Right forelimb (tissue), 1 donor: ENCODE measurements around the gene PRAME.

Experiments used
- DNase-seq: peaks from one replicate; pipeline ENCODE4 v3.0.0-alpha.2; 2018

PRAME gene

DNA sequence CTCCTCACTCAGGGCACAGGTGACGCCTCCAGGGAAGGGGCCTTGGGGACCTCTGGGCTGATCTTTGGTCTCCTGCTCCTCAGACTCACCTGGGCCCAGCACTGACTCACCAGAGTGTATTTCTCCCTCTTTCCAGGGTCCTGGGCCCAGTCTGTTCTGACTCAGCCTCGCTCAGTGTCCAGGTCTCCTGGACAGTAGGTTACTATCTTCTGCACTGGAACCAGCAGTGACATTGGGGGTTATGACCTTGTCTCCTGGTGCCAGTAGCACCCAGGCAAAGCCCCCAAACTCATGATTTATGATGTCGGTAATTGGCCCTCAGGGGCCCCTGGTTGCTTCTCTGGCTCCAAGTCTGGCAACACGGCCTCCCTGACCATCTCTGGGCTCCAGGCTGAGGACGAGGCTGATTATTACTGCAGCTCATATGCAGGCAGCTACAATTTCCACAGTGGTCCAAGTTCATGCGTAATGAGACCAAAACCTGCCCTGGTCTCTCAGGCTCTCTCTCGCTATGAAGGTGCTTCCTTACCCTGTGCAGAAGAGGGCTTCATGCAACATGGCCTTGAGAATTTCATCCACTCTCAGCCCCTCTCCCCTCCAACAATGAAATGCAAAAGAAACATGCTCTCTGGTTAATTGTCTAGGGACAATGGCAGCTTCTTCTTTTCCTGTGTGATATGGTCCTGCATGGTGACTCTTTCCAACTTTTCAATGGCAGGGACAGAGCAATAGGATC is 21.0 kb upstream of the PRAME start:
- no peak for DNase-seq

DNA sequence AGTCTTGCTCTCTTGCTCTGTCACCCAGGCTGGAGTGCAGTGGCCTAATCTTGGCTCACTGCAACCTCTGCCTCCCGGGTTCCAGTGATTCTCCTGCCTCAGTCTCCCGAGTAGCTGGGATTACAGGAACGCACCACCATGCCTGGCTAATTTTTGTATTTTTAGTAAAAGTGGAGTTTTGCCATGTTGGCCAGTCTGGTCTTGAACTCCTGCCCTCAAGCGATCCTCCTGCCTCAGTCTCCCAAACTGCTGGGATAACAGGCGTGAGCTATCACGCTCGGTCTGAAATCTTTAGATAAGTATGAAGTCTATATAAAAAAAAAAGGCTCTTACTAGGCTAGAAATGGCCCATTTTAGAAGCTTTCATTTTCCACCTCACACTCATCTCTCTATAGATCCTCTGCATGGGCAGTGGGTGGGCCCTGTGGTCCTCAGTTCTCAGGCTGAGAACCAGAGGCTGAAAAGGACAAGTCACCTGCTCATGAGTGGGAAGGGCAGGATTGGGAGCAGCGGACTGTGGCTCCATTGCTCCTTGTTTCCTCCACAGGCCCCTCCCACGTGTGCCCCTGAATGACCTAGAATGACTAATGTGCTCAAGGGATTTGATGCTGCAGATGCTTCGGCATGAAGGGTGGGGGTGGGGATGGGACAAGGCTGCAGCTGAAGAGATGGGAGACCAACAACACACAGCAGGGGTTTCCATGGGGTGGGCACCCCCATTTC is 19.8 kb upstream of the PRAME start:
- no peak for DNase-seq

DNA sequence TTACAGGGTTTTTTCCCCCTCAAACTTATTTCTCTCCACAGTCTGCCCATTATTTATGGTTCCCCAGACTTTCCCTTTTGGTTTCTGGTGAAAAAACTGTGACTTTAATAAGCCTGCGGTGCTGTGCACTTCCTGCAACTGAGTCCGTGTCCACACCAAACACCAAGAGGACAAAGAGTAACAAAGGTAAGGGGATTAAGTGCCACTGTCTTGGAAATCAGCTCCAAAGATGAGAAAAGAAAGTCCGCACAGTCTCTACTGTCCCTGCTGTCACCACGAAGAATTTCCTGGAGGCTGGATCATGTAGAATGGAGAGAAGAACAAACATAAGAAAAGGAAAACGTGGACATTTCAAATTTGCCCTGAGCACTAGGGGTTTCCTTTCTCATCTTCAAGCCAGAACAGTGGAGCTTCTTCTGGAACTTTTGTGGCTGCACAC is 17.9 kb upstream of the PRAME start:
- no peak for DNase-seq

DNA sequence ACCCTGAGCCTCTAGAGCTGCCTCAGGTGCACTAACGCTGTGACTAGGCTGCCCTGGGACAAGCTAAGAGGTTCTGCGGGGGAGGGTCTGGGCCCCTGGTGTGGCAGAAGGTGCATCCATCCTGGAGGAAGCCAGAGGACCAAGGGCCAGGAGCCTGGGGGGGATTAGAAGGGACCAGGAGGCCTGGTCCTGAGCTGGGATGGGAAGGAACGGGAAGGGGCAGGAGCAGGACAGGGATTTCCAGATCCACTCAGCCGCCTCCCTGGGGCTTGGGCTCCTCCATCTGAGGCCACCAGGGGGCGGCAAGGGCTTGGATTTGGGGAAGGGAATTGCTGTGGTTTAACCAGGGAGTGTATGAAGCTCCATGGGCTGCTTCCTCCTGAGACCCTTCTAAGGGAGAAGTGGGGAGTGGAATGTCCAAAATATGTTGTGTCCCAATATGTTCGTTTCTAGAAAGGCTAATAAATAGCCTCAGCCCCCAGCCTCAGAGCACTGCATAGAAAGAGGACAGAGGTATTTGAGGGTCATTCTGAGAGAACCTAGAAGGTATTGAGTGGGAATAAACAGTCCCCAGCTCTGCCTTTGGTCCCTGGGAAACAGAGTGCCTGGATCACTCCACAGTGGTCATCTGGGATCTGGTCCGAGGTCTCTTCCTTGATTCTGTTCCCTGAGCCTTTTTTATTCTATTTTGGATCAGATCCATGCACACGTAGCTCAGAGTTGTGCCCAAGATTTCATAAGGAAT is 17.4 kb upstream of the PRAME start:
- DNase-seq: peak; percentile 50

DNA sequence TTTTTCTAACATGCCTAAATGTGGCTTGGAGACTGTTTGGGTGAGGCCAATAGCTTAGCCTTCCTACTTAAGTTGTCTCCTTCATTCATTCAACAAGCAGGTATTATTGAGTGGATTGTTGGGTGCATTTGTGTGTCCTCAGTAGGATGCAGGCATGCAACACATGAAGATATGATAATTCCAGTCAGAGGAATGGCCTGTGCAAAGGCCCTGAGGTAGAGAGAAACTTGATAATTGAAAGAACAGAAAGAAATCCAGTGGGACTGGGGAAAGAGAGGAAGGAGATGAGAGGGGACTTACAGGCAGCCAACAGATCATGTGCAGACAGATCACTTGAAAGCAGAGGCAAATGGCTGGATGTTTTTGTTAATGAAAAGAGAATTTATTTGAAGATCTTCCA is 15.3 kb upstream of the PRAME start:
- no peak for DNase-seq

DNA sequence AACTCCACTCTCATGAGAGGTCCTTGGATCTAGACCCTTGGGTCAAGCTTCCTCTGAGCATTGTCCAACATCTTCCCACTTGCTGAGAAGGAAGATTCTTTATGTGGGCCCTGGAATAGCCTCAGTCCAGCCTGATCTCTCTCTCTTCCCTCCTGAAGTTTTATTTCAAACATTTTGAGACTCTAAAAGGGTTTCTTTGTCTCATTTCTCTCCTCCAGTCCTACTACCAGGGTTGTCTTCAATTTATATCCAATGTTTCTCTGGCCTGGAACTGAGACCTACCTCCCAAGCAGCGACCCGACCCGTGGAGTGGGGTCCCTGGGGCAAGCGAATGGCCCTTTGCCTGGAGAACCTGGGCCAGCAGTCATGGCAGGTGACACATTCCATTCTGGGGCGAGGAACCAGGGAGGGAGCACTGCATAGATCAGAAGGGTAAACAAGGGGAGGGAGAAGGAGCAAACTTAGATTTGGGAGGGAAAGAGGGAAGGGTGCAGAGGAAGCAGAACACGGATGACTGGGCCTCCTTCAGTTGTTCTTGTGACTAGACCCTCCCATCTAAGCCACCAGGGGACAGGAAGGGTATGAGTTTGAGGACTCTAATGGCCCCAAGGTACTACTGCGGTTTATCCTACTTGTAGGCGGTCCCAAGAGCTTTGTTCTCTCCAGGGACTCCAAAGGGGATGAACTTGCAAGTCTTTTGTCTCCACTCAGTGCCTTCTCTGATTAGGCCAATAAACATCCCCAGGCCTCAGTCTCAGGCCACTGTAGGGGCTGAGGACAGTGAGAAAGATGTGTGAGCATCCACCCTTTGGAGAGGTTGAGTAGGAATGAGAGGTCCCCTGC is 14.2 kb upstream of the PRAME start:
- DNase-seq: no peak

DNA sequence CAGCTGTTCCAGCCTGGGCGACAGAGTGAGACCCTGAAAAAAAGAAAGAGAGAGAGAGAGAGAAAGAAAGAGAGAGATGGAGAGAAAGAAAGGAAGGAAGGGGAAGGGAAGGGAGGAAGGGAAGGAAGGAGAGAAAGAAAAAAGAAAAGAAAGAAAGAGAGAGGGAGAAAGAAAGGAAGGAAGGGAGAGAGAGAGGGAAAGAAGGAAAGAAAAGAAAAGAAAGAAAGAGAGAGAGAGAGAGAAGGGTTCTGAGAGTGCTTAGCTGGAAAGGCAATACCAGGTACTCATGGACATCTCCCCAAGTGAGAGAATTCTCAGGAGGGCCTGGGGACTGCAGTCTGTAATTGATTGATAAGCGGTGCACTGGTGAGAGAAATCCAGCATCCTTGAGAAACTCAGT is 12.8 kb upstream of the PRAME start:
- DNase-seq: no peak

DNA sequence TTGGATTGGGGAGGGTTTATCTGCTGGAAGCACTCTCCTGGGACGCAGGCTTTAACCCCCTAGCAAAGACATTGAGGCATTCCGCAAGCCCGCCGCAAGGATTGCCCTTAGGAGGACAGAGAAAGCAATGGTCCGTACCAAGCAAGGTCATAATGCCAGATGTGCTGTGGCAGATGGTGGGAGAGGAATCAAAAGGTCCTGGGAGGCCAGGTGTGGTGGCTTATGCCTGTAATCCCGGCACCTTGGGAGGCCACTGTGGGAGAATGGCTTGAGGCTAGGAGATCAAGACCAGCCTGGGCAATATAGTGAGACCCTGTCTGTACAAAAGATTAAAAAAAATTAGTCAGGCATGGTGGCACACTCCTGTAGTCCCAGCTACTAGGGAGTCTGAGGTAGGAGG is 12.4 kb upstream of the PRAME start:
- no peak for DNase-seq

DNA sequence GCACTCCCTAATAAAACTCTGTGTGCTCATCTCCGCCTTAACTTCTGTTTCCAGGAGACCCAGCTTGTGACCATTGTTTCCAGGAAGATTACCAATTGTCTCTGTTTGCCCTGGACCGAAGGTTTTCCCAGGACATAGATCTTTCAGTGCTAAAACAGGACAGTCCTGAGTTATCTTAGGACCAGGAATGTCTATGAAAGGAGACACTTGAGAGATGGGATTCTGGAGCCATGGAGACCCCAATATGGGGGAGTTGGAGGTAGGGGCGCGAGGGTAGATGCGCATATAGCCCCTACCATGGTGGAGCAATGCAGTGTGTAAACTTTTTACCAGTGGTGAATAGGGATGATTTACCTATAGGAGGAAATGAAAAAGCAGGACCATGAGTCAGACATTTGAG is 10.2 kb upstream of the PRAME start:
- no peak for DNase-seq

DNA sequence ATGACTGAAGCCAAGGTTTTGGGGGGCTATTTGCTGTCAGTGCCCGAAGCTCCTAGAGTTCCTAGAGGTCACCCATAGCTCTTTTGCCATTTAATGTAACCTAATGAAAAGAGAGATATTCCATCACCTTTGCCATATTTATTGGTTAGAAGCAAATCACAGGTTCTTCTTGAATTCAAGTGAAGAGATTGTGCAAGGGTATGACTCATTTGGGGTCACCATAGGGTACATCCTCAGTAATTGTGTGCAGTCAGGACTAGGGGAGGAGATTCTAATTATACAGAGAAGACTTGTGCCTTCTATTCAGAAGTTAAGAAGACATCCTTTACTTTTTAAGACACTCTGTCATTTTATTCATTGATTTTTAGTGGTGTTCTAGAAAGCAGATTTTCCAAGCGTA is 6.9 kb upstream of the PRAME start:
- no peak for DNase-seq

DNA sequence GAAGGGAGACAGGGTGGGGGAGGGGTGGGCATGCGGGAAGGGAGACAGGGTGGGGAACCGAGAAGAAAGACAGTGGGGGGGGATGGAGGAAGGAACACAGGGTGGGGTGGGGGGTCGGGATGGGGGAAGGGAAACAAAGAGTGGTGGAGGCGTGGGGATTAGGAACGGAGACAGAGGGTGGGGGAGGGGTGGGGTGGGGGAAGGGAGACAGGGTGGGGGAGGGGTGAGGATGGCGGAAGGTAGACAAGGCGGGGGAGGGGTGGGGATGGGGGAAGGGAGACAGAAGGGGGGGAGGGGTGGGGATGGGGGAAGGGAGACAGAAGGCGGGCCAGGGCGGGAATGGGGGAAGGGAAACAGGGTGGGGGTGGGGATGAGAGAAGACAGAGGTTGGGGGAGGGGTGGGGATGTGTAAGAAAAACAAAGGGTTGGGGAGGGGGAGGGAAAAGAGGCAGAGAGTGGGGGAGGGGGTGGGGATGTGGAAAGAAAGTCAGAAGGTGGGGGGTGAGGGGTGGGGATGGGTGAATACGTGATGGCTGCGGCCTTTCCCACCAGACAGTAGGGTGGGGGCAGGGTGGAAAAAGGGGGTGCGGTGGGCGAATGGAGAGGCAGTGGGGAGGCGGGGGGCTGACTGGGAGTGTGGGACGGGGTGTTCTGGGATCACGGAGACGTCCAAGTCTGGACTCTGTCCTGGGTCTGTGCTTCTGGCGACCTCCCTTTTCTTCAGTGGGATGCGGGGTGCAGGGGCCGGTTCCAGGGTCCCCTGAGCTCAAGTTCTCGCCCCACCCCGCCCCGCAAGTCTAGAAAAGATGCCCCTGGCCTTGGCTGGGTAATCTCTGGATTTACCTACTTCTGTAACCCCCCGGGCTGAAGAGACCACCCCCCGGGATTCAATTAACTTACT is 744 bp downstream of the PRAME start:
- DNase-seq: no peak

DNA sequence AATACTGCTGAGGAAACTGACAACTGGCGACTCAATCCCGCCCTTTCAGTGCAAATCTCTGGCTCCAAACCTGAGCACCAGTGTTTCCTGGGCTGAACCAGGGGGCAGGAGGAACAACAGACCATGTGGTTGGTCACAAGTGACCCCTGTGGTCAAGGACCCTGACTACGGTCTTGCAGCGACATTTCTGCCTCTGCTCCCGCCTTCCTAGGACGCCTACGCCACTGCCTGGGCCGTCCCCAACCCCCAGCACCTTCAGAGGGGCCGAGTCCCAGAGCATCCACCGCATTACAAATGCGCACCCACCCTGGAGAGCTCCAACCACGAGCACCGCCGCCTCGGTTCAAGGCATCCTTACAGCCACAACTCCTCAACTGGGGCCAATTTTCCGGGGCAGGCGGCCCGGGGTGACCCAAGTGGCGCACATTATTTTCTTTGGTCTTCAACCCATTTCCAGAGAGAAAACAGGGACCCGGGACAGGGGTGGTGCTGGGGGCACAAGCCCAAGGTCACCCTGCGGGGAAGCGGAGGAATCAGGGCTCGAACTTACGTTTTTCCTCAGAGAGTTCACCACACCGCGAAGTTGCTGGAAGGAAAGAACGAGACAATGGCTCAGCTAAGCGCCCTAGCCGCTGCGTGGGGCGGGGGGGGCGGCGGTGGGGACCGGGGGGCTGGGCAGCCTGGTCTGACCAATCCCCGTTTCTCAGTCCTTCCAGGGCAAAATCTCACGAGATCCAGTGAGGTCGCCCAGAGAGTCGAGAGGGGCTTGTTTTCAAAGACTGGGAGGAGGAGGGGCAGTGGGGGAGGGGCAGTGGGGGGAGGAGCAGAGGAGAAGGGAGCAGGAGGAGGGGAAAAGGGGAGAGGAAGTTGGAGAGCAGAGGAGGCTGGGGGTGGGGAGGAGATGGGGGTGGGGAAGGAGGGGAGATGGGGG is 1.8 kb downstream of the PRAME start:
- DNase-seq: no peak

DNA sequence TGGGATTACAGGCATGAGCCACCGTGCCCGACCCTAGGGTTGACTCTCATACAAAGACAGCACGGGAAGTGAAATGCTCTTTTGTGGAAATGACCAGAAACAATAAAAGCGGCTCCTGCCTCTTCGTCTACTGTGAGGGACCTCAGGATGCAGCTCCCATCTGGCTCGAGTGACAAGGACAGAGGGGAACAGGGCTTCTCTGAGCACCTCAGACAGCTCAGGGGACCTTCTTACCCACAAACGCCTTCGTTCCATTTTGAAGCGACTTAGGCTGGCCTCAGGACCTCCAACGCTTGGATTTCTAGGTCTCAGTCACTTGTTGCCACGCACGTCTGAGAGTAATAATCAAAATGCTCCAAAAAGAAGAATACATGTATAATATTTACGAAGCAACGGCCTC is 2.5 kb downstream of the PRAME start:
- DNase-seq: no peak

DNA sequence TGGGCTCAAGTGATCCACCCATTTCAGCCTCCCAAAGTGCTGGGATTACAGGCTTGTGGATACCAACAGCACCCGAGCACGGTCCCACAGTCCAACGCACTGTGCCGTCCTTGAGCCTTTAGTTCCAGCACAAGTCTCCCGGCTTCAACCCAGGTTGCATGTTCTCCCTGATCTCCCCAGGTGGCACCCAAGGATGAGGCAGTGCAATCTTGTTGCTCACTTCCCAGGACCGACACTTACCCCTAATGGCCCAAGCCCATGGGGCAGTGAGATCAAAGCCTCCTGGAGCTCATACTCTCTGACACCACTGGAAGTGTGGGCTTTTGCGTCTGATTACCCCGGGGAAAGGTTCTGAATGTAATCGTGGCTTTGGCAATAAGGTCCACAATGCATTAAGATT is 3.5 kb downstream of the PRAME start:
- no peak for DNase-seq

DNA sequence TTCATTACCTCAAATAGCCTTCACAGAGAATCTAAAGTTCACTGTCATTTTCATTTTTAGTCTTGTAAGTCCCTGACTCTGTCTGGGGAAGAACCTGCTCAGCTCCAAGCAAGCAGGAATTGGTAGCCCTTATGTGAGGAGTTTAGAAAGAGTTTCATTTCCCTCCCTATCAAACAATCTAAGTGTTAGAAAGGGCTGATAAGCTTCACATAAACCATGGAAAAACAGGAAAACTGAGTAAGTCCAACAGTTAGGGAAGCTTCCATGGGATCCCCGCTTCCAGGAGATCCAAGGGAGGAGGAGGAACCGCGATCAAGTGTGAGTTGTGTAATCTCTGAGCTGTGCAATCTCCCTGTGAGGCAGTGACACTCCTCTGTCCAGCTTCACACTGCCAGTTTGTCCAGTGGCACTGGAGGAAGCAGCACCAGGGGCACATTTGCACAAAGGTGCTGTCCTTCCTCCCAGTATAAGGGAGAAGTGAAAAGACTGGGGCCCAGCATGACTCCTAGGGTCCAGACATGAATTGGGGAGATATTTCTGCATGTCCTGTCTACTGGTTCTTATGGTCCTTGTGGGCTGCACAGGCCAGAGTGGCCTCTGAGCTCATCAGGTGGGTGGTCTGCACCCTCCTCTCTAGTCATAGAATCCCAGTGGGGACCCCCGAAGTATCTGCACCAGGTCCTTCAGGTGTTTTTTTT is 4.3 kb downstream of the PRAME start:
- no peak for DNase-seq

DNA sequence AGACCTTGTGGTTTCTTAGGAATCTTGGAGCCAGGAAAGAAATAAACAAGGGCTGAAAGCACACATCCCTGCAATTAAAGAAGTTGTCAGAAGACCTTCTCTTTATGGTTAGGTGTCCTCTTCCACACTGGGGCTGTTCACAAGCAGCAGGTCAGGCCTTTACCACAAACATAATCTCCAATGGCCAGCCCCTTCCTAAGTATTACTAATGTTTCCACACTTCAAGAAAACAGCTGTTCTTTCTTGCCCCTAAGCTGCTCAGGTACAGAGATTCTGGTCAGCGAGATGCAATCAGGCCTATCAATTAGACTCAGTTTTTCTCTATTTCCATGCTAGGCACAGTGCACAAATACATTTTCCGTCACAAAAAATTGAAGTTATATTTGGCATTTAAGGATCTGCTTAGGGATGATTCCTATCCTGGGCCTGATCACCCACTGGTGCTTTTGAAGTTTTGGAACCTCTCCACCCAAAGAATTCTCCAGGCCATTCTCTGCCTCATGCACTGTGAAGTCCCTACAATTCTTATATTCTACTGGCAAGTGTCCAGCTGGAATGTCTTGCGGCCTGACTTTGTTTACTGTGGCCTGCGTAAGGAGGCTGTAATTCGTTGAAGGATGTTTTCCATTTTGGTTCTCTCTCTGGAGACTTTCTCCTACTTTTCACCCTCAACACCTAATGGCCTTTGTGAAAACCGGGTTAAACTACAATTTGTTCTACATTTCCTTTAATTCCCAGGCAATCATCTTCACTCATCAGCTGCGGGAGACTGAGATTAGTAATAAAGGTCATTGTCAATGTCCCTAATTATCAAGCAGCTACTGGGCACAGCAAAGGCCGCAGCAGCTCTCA is 5.1 kb downstream of the PRAME start:
- no peak for DNase-seq

DNA sequence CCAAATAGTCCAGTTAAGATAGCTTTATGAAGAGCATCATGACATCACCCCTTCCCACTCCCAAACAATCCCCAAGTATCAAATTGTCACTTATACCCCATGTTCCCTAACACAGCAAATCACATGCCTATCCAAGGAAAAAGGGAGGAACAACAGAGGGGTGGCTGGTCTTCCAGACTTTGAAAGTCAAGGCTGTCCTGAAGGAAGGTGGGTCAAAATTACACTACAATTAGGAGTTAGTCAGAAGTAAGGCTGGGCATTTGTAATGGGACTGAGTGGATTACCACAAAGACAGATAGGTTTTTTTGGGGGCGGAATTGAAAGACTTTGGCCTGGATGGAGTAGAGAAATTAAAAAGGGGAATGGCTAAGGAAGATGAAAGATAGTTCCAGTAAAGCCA is 5.9 kb downstream of the PRAME start:
- no peak for DNase-seq

DNA sequence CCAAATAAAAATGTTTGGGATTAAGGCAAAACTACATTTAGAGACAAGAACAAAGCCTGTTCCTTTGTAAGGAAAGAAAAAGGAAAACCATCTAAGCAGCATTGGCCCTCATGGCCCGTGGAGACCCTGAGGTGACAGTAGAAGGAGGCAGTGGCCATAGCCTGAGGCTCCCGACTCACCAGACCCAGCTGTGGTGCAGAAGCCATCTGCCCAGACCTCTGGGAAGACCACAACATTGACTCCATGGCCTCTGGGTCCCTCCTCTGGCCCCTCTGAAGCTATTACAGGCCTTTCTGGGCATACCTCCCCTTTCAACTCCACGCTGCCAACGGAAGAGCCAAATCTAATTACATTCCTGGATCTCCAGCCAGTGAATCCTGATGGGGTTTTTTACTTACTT is 6.4 kb downstream of the PRAME start:
- DNase-seq: no peak

DNA sequence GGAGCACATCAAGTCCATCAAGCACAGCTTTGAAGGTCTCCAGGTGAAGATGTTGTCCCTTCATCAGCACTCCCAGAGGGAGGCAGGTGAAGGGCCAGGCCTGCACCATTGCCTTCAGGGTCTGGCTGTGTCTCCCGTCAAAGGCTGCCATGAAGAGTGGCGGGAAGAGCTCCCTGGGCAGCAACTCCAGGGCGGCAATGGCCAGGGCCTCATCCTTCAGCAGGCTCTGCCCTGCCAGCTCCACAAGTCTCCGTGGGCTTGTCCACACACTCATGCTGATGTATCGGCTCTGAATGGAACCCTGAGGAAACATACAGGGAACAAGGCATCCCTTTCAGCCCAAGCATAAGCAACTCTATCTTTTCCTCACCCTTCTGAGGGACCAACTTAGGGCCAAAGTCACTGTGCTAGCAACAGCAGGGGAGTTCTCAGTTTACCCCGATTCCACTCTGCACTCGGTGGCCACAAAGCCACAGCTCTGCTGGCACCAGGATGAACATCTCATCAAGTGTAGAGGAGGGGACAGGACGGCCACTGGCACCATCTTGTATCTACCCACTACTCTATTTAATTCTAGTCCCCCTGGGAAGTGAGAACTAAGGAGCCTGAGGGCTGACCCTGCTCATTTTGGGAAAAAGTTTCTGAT is 8.2 kb downstream of the PRAME start:
- DNase-seq: no peak
